Osteocyte (in vitro differentiated cells): ENCODE measurements around the gene GTF2A1. TPM values are rescaled to one million over a fixed set of nuclear protein-coding genes. Genes with fewer than 3 reads are reported as not detected.

Experiments used
- DNase-seq: peaks from one replicate; pipeline ENCODE4 v3.0.0; 2021; ENCODE audit warnings: mixed read lengths; ENCODE audit not compliant: unreplicated experiment; ENCODE audit errors: extremely low spot score
- H3K27ac Mint-ChIP-seq: one replicate; pipeline ENCODE4 v1.8.0; 2021; ENCODE audit warnings: mild to moderate bottlenecking, mixed read lengths; ENCODE audit not compliant: unreplicated experiment
- H3K27me3 Mint-ChIP-seq: one replicate; pipeline ENCODE4 v1.8.0; 2021; ENCODE audit warnings: mixed read lengths; ENCODE audit not compliant: unreplicated experiment
- H3K36me3 Mint-ChIP-seq: one replicate; pipeline ENCODE4 v1.8.0; 2021; ENCODE audit warnings: mixed read lengths; ENCODE audit not compliant: unreplicated experiment
- H3K4me1 Mint-ChIP-seq: one replicate; pipeline ENCODE4 v1.8.0; 2021; ENCODE audit warnings: mixed read lengths; ENCODE audit not compliant: unreplicated experiment
- H3K4me3 Mint-ChIP-seq: one replicate; pipeline ENCODE4 v1.8.0; 2021; ENCODE audit warnings: mild to moderate bottlenecking, moderate library complexity, mixed read lengths; ENCODE audit not compliant: unreplicated experiment
- H3K9me3 Mint-ChIP-seq: one replicate; pipeline ENCODE4 v1.8.0; 2021; ENCODE audit warnings: mixed read lengths; ENCODE audit not compliant: unreplicated experiment
- long read RNA-seq: library from polyadenylated mRNA; unstranded; transcript quantifications from one replicate; pipeline ENCODE4 v2.0.0, GENCODE V29; 2021
- total RNA-seq: library from RNA; stranded (reverse); gene quantifications from 2 replicates; pipeline ENCODE4 v1.2.1, GENCODE V29; 2021
- TF ChIP-seq, protein P1 (sequence below): fragments of 200-600 bp; sonication (generic); IDR thresholded peaks from 2 replicates; pipeline ENCODE4 v1.5.0; 2021; ENCODE audit warnings: antibody characterized with exemption, mild to moderate bottlenecking, moderate library complexity

GTF2A1 gene
- 40.8 and 43.4 TPM in 2 replicates for total RNA-seq
- long read RNA-seq, full-length matches to known transcripts: 17 of 60 reads
- long read RNA-seq, partial matches to known transcripts: 24 of 60 reads
- long read RNA-seq, other reads (novel, unspliced or antisense): 19 of 60 reads

GRCh38 chr14:81220830-81221578, at the start of gene GTF2A1:
GTF2A1 (minus strand) TSS chr14:81220959; CDS start chr14:81220518, 441 bp downstream.
- TF ChIP-seq, protein P1, sequence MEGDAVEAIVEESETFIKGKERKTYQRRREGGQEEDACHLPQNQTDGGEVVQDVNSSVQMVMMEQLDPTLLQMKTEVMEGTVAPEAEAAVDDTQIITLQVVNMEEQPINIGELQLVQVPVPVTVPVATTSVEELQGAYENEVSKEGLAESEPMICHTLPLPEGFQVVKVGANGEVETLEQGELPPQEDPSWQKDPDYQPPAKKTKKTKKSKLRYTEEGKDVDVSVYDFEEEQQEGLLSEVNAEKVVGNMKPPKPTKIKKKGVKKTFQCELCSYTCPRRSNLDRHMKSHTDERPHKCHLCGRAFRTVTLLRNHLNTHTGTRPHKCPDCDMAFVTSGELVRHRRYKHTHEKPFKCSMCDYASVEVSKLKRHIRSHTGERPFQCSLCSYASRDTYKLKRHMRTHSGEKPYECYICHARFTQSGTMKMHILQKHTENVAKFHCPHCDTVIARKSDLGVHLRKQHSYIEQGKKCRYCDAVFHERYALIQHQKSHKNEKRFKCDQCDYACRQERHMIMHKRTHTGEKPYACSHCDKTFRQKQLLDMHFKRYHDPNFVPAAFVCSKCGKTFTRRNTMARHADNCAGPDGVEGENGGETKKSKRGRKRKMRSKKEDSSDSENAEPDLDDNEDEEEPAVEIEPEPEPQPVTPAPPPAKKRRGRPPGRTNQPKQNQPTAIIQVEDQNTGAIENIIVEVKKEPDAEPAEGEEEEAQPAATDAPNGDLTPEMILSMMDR: no peak
- peak; percentile 99 for DNase-seq
- no peaks in the 10 kb centered on the region for H3K9me3 Mint-ChIP-seq
- H3K27ac Mint-ChIP-seq: peak within 1 kb of the TSS; percentile 100
- H3K36me3 Mint-ChIP-seq: peaks cover 6% of the 10 kb centered on the region
- peak within 1 kb of the TSS; percentile 96 for H3K4me3 Mint-ChIP-seq
- H3K27me3 Mint-ChIP-seq: no peaks in the 10 kb centered on the region
- peaks cover 29% of the 10 kb centered on the region for H3K4me1 Mint-ChIP-seq

GRCh38 chr14:81269979-81270375, 49.2 kb upstream of the GTF2A1 start:
- Mint-ChIP-seq H3K36me3 (no peaks in the 10 kb centered on the region), H3K27me3 (peaks cover 28% of the 10 kb centered on the region), H3K4me1 (no peaks in the 10 kb centered on the region), H3K4me3 (no peak overlapping the region), H3K9me3 (no peaks in the 10 kb centered on the region), H3K27ac (no peak overlapping the region)
- TF ChIP-seq, protein P1: no peak
- no peak for DNase-seq

GRCh38 chr14:81269100-81269978, 48.6 kb upstream of the GTF2A1 start:
- no peaks in the 10 kb centered on the region for H3K9me3 Mint-ChIP-seq
- no peaks in the 10 kb centered on the region for H3K36me3 Mint-ChIP-seq
- H3K4me3 Mint-ChIP-seq: no peak overlapping the region
- peaks cover 27% of the 10 kb centered on the region for H3K27me3 Mint-ChIP-seq
- no peak overlapping the region for H3K27ac Mint-ChIP-seq
- H3K4me1 Mint-ChIP-seq: no peaks in the 10 kb centered on the region
- TF ChIP-seq, protein P1: peak; percentile 77
- no peak for DNase-seq

GRCh38 chr14:81268016-81268416, 47.3 kb upstream of the GTF2A1 start:
- no peak for DNase-seq
- H3K9me3 Mint-ChIP-seq: no peaks in the 10 kb centered on the region

More at GRCh38 chr14:81268016-81268416, 47.3 kb upstream of the GTF2A1 start:
- Mint-ChIP-seq H3K27me3 (peaks cover 30% of the 10 kb centered on the region), H3K36me3 (no peaks in the 10 kb centered on the region), H3K4me3 (no peak overlapping the region), H3K4me1 (no peaks in the 10 kb centered on the region), H3K27ac (no peak overlapping the region)
- TF ChIP-seq, protein P1: no peak
